ENCODE data around the gene OLA1. TPM values are rescaled to one million over a fixed set of nuclear protein-coding genes. Genes with fewer than 3 reads are reported as not detected.

OLA1 gene
- total and polyA plus RNA-seq, 2 of the 4 experiments (the other 2 are of a cell fraction): 54.7 to 71.2 TPM

GRCh38 chr2:174044556-174044955, 203.8 kb downstream of the OLA1 start:
- Histone ChIP-seq H3K27ac (ENCODE audit: insufficient read depth, low read length) (no peak overlapping the region), H3K9me3 (ENCODE audit: control insufficient read depth, insufficient read depth, low read length) (no peaks in the 10 kb centered on the region), H3K18ac (ENCODE audit: low read depth, low read length) (no peak overlapping the region), H2AK9ac (replicated peaks; ENCODE audit: low read depth, low read length, poor library complexity) (no peak overlapping the region), H3K36me3 (ENCODE audit: control insufficient read depth, insufficient read depth, low read length) (no peaks in the 10 kb centered on the region), H3K9me1 (ENCODE audit: insufficient read depth, low read length) (peaks cover 6% of the 10 kb centered on the region), H3K4me1 (ENCODE audit: control insufficient read depth, insufficient read depth, low read length) (peaks cover 2% of the 10 kb centered on the region), H3K23ac (ENCODE audit: low read depth, low read length) (no peak overlapping the region), H2BK5ac (ENCODE audit: low read depth, low read length, poor library complexity, severe bottlenecking) (no peak overlapping the region), H3K4me2 (ENCODE audit: low read depth, low read length) (no peak overlapping the region), H4K20me1 (ENCODE audit: insufficient read depth, low read length) (no peaks in the 10 kb centered on the region), H2BK120ac (ENCODE audit: low read depth, low read length) (no peak overlapping the region), H2AFZ (replicated peaks; ENCODE audit: low read length, poor library complexity) (no peak overlapping the region), H2AK5ac (ENCODE audit: low read depth, low read length) (no peak overlapping the region), H3K9ac (ENCODE audit: low read depth, low read length) (no peak overlapping the region), H2BK15ac (ENCODE audit: low read depth, low read length) (no peak overlapping the region), H3K14ac (replicated peaks; ENCODE audit: low read depth, low read length) (no peak overlapping the region), H3K4ac (ENCODE audit: low read depth, low read length) (no peak overlapping the region), H3K27me3 (ENCODE audit: control insufficient read depth, insufficient read depth, low read length) (no peaks in the 10 kb centered on the region), H4K91ac (ENCODE audit: insufficient read depth, low read depth, low read length) (no peak overlapping the region), H4K5ac (ENCODE audit: low read depth, low read length) (no peak overlapping the region), H3K79me1 (ENCODE audit: low read depth in 1 of 2, low read length in 2 of 2) (peaks cover 0 to 1% of the 10 kb centered on the region in 2 experiments; a peak in 1 of 4 replicates), H3K56ac (ENCODE audit: extremely low read depth, insufficient read depth, low read length) (no peak overlapping the region), H4K8ac (ENCODE audit: low read depth in 2 of 2, low read length in 2 of 2) (no peak overlapping the region), H3K4me3 (ENCODE audit: insufficient read depth, low read depth, low read length) (no peak overlapping the region), H2BK20ac (ENCODE audit: low read depth, low read length) (no peak overlapping the region)
- intact Hi-C loops (cut with micrococcal nuclease) (loop anchor here (10.0 kb wide), 1 partner anchor 290 kb away; no protein-coding TSS in a partner anchor), dilution Hi-C loops (cut with HindIII; ENCODE audit: low sequenced_read_pairs, unreplicated experiment) (no loop called here), in situ Hi-C loops (cut with MboI; ENCODE audit: low sequenced_read_pairs) (no loop called here)
- no peak for ATAC-seq (ENCODE audit: low read depth)
- no CpG with 5 or more reads among the region's 3 CpGs for WGBS, 2 experiments (ENCODE audit: extremely low coverage in 2 of 2, insufficient read length in 1 of 2)
- DNase-seq: no peak
- no TSS peak for BruUV-seq (replicated peaks)
- POLR2A ChIA-PET (ENCODE audit: unreplicated experiment): no interaction called here
- no peak for TF ChIP-seq CEBPB (IDR thresholded peaks at IDR 0.05; ENCODE audit: low read depth, low read length)
- TF ChIP-seq RFX5 (IDR thresholded peaks at IDR 0.05; ENCODE audit: low read depth, low read length): no peak
- CTCF ChIA-PET: no interaction called here

All from IMR-90 (cell line).